Natural killer cell (primary cell): ENCODE data around the gene POU2F2. TPM values are rescaled to one million over a fixed set of nuclear protein-coding genes. Genes with fewer than 3 reads are reported as not detected.

Experiments used
- ATAC-seq, 3 donors: fragments of 150-1000 bp in 2 of 3; fragments of 200-7000 bp in 1 of 3; cut with Tn5 transposase; 1 replicate in 1 of 3; 2 replicates in 2 of 3; pipeline ENCODE4 v1.10.0; 2021; ENCODE audit warnings: mild to moderate bottlenecking in 2 of 3, moderate library complexity in 2 of 3
- DNase-seq, 2 donors: peaks; one replicate each; pipeline versions ENCODE4 v3.0.0 to v3.0.0-alpha.2; 2013 to 2021; ENCODE audit warnings: mixed read lengths in 1 of 2
- H3K27ac ChIP-seq: one replicate; pipeline ENCODE4 v1.5.1; 2013; ENCODE audit warnings: mild to moderate bottlenecking, low read length
- H3K27me3 ChIP-seq: one replicate; pipeline ENCODE4 v1.6.1; 2013; ENCODE audit warnings: low read length; ENCODE audit not compliant: control insufficient read depth, insufficient read depth
- H3K36me3 ChIP-seq: one replicate; pipeline ENCODE4 v1.6.1; 2013; ENCODE audit warnings: low read length; ENCODE audit not compliant: control insufficient read depth, insufficient read depth
- H3K4me1 ChIP-seq: one replicate; pipeline ENCODE4 v1.6.1; 2013; ENCODE audit warnings: low read length; ENCODE audit not compliant: control insufficient read depth, insufficient read depth
- H3K4me3 ChIP-seq: one replicate; pipeline ENCODE4 v1.5.1; 2013; ENCODE audit warnings: low read length
- H3K9me3 ChIP-seq: one replicate; pipeline ENCODE4 v1.6.1; 2013; ENCODE audit warnings: low read length; ENCODE audit not compliant: control insufficient read depth, insufficient read depth
- H3K27ac Mint-ChIP-seq, 2 donors: one replicate each; pipeline ENCODE4 v1.8.0; 2022; ENCODE audit warnings: mild to moderate bottlenecking in 2 of 2, mixed read lengths in 2 of 2, moderate library complexity in 1 of 2
- H3K27me3 Mint-ChIP-seq, 2 donors: one replicate each; pipeline ENCODE4 v1.8.0; 2022; ENCODE audit warnings: low read depth in 2 of 2, mixed read lengths in 2 of 2
- H3K36me3 Mint-ChIP-seq: one replicate; pipeline ENCODE4 v1.8.0; 2022; ENCODE audit warnings: mixed read lengths
- H3K4me1 Mint-ChIP-seq, 2 donors: one replicate each; pipeline ENCODE4 v1.8.0; 2022; ENCODE audit warnings: mixed read lengths in 2 of 2
- H3K4me3 Mint-ChIP-seq: one replicate; pipeline ENCODE4 v1.8.0; 2022; ENCODE audit warnings: mild to moderate bottlenecking, moderate library complexity, mixed read lengths
- H3K9me3 Mint-ChIP-seq, 2 donors: one replicate each; pipeline ENCODE4 v1.8.0; 2022; ENCODE audit warnings: mixed read lengths in 2 of 2
- WGBS: methylation state at CpG from one replicate; pipeline ENCODE4 v1.1.7; 2013; ENCODE audit warnings: missing lambda C conversion rate; ENCODE audit not compliant: insufficient coverage; 5-methylcytosine and 5-hydroxymethylcytosine counted together
- intact Hi-C: fragments of 100-400 bp; cut with micrococcal nuclease; formaldehyde crosslinking; loops from one replicate; pipeline ENCODE4 v1.14.2; 2022
- total RNA-seq, 4 donors: library from RNA; stranded (reverse); fragments of 120-200 nt in 1 of 4; gene quantifications; one replicate each; pipeline versions ENCODE4 v1.2.3 to v1.2.4, GENCODE V29; 2013 to 2022
- TF ChIP-seq, protein P1 (sequence below): fragments of 200-600 bp; IDR thresholded peaks from one replicate; pipeline ENCODE4 v1.8.0; 2022; ENCODE audit warnings: antibody characterized with exemption

The POU2F2 gene
- total RNA-seq, 3 donors from 2014 or later (not counting 1 experiment from before 2014, with no cell fraction given) = 27.3 to 40.8 (median 29.3) TPM

DNA sequence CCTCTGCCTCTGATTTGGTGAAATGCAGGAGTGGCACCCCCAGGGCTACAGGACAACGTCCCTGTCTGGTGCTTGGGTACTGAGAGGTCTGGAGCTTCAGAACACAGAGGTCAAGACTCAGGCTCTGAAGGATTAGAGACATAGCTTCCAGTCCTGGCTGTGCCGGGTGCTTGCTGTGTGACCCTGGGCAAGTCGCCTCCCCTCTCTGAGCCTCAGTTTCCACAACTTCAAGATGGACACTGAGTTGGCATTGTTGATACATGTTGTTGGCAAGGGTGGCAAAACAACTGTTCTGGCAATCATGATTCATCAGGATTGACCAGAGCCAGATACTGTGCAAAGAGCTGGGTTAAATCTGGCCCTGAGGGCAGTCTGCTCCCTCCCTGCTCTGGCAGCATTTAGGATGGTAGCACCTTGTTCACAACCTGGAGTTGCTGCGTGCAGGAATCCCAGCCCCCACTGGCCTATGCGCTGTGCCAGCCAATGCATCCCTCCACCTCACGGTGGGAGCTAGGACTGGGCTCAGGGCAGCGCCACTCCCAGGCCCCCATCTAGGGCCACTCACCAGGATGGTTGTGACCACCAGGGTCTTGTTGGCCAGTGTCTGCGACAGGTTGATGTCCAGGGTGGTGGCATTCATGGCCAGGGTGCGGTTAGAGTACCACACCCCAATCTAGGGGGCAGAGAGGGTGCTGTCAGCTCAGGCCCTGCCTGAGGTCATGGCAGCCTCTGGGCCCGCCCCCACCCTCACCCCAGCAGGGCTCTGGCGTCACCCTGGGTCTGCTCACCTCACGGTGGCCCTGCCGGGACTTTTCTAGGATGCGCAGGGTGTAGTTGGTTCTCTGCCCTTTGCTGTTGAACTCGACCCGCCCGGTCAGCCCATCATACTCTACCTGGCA, 79.0 kb downstream of the POU2F2 start:
- H3K36me3 Mint-ChIP-seq = no peaks in the 10 kb centered on the region
- H3K27ac Mint-ChIP-seq = no peak overlapping the region
- no peaks in the 10 kb centered on the region for H3K9me3 Mint-ChIP-seq
- peaks cover 0 to 3% of the 10 kb centered on the region in 2 donors for H3K27me3 Mint-ChIP-seq
- no peak overlapping the region for H3K4me3 Mint-ChIP-seq
- TF ChIP-seq, protein P1, sequence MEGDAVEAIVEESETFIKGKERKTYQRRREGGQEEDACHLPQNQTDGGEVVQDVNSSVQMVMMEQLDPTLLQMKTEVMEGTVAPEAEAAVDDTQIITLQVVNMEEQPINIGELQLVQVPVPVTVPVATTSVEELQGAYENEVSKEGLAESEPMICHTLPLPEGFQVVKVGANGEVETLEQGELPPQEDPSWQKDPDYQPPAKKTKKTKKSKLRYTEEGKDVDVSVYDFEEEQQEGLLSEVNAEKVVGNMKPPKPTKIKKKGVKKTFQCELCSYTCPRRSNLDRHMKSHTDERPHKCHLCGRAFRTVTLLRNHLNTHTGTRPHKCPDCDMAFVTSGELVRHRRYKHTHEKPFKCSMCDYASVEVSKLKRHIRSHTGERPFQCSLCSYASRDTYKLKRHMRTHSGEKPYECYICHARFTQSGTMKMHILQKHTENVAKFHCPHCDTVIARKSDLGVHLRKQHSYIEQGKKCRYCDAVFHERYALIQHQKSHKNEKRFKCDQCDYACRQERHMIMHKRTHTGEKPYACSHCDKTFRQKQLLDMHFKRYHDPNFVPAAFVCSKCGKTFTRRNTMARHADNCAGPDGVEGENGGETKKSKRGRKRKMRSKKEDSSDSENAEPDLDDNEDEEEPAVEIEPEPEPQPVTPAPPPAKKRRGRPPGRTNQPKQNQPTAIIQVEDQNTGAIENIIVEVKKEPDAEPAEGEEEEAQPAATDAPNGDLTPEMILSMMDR = no peak
- H3K27ac ChIP-seq = no peak overlapping the region
- H3K9me3 ChIP-seq = no peaks in the 10 kb centered on the region
- no peaks in the 10 kb centered on the region for H3K4me1 ChIP-seq
- no peaks in the 10 kb centered on the region for H3K27me3 ChIP-seq
- no peaks in the 10 kb centered on the region for H3K36me3 ChIP-seq
- DNase-seq (no peak), ATAC-seq (no peak)
- WGBS = 88% methylated on average over 17 of the region's 17 CpGs
- no peak overlapping the region for H3K4me3 ChIP-seq
- intact Hi-C loops = no loop called here
- H3K4me1 Mint-ChIP-seq = peaks cover 0 to 6% of the 10 kb centered on the region in 2 donors

DNA sequence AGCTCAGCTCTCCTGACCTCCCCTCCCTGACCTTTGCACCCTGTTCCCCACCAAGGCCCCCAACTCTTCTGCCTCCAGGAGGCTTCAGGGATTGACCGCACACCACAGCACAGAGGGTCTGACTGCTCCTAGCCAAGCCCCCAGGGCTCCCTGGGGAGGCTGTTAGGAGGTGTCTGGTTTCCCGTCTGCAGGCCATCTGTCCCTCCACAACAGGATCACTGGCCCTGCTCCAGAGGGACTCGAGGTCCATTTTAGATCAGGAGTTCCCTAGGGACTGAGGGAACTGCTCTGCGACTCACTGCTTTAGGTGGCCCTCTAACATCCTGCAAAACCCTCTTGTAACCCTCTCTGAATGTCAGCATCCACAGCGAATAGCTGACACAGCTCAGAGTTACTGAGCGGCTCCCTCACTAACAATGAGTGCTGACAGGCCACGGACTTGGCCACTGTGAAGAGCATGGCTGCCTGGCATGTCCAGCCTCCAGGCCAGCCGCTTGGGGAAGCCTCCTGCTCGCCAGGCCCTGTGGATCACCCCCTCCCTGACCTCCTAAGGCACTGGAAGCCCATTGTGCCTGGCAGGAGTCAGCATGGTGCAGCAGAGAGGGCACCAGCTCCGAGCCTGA, 79.9 kb downstream of the POU2F2 start:
- ATAC-seq (no peak), DNase-seq (no peak)
- Histone ChIP-seq H3K4me3 (no peak overlapping the region), H3K36me3 (no peaks in the 10 kb centered on the region), H3K4me1 (no peaks in the 10 kb centered on the region), H3K27ac (no peak overlapping the region), H3K27me3 (no peaks in the 10 kb centered on the region), H3K9me3 (no peaks in the 10 kb centered on the region)
- no peaks in the 10 kb centered on the region for H3K9me3 Mint-ChIP-seq
- no peak overlapping the region for H3K27ac Mint-ChIP-seq
- 91% methylated on average over 10 of the region's 10 CpGs for WGBS
- peaks cover 0 to 3% of the 10 kb centered on the region in 2 donors for H3K27me3 Mint-ChIP-seq
- peaks cover 0 to 6% of the 10 kb centered on the region in 2 donors for H3K4me1 Mint-ChIP-seq
- intact Hi-C loops = no loop called here
- TF ChIP-seq, protein P1 = no peak
- no peak overlapping the region for H3K4me3 Mint-ChIP-seq
- H3K36me3 Mint-ChIP-seq = no peaks in the 10 kb centered on the region

DNA sequence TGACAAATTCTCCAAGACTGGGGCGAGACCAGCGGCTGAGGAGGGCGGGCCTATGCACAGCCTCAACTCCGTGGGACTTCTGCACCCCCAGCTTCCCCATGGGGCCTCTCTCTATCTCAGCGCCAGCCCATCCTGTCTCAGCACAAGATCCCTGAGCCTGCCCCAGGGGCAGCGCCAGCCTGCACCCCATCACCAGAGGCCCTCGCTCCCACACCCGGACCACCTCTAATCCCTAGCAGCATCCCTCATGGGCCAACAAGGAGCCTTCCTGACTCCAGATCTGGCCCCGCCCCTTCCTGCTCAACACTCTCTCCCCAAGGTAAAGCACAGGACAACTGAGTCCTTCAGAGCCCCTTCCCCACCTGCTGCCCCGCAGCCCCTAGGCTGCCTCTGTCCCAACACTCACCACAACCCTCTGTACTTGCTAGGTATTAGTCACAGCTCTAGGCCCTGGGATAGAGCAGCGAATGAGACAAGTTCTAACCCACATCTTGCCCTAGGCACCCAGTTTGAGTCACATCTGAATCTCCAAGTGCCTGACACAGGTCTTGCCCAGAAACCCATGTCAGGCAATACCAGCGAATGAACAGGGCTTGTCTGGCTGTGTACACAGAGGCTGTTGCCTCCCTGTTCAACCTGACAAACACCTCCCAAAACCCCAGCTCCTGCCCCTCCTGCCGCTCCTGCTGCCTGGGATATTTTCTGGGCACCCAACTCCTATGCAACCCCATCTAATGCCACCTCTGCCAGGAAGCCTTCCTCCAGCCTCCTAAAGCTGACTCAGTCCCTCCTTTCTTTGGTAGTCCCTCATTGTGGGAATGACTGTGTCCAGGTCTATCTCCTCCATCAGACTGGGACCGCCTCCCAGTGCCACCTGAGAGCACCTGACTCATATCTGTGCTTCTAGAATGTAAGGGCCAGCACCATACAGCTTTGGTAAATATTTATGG, 80.8 kb downstream of the POU2F2 start:
- ATAC-seq = no peak
- no peaks in the 10 kb centered on the region for H3K9me3 Mint-ChIP-seq
- no peaks in the 10 kb centered on the region for H3K27me3 ChIP-seq
- no peaks in the 10 kb centered on the region for H3K36me3 ChIP-seq
- H3K36me3 Mint-ChIP-seq = no peaks in the 10 kb centered on the region
- peaks cover 0 to 3% of the 10 kb centered on the region in 2 donors for H3K27me3 Mint-ChIP-seq
- peaks cover 0 to 6% of the 10 kb centered on the region in 2 donors for H3K4me1 Mint-ChIP-seq
- H3K4me3 Mint-ChIP-seq = no peak overlapping the region
- WGBS = 87% methylated on average over 14 of the region's 14 CpGs
- no peaks in the 10 kb centered on the region for H3K9me3 ChIP-seq
- no peak overlapping the region for H3K27ac ChIP-seq
- H3K4me1 ChIP-seq = no peaks in the 10 kb centered on the region
- no peak for DNase-seq
- no peak overlapping the region for H3K27ac Mint-ChIP-seq
- intact Hi-C loops = no loop called here
- TF ChIP-seq, protein P1 = no peak
- no peak overlapping the region for H3K4me3 ChIP-seq
